GM21786 (cell line): ENCODE data around the gene MCUB.

Experiments
- ATAC-seq: cut with Tn5 transposase; IDR thresholded peaks from one replicate; pipeline ENCODE4 v1.9.1; 2021; ENCODE audit not compliant: unreplicated experiment

The MCUB gene

GRCh38 chr4:109728385-109728784 is 168.3 kb downstream of the MCUB start:
- ATAC-seq, result no peak

- no peak for ATAC-seq
Observed at GRCh38 chr4:109729117-109729717, 169.2 kb downstream of the MCUB start.

GRCh38 chr4:109729718-109730618 is 169.9 kb downstream of the MCUB start, which contains the start of gene PLA2G12A:
Gene PLA2G12A (minus strand): TSS chr4:109730070. CDS start chr4:109729809, 261 bp downstream.
- peak; percentile 77 for ATAC-seq

- ATAC-seq, result no peak
Observed at GRCh38 chr4:109730619-109731545, 170.8 kb downstream of the MCUB start.

- ATAC-seq, result no peak
Observed at GRCh38 chr4:109733728-109734127, 173.7 kb downstream of the MCUB start.

- ATAC-seq, result no peak
Observed at GRCh38 chr4:109735566-109736365, 175.7 kb downstream of the MCUB start.
